Gastroesophageal sphincter (tissue), 4 donors: ENCODE measurements around the gene AP2M1. TPM values are rescaled to one million over a fixed set of nuclear protein-coding genes. Genes with fewer than 3 reads are reported as not detected.

ENCODE experiments used
- ATAC-seq: fragments of 150-250 bp; one replicate; pipeline ENCODE4 v1.9.1; 2016; ENCODE audit warnings: mild to moderate bottlenecking, moderate library complexity
- H3K27ac ChIP-seq, 4 donors: fragments of 200-600 bp; sonication (generic) in 3 of 4; 1 replicate in 3 of 4; 2 replicates in 1 of 4; pipeline ENCODE4 v1.5.1; 2016 to 2019
- H3K27me3 ChIP-seq: fragments of 200-600 bp; sonication (generic); one replicate; pipeline ENCODE4 v1.5.1; 2019
- H3K36me3 ChIP-seq, 2 donors: fragments of 200-600 bp; sonication (generic); one replicate each; pipeline ENCODE4 v1.5.1; 2019; ENCODE audit warnings: control low read depth in 1 of 2
- H3K4me1 ChIP-seq, 3 donors: fragments of 200-600 bp; sonication (generic); 1 replicate in 2 of 3; 2 replicates in 1 of 3; pipeline ENCODE4 v1.5.1; 2016 to 2019; ENCODE audit warnings: control low read depth in 2 of 3
- H3K4me3 ChIP-seq, 2 donors: fragments of 200-600 bp; sonication (generic); one replicate each; pipeline ENCODE4 v1.5.1; 2019; ENCODE audit warnings: mild to moderate bottlenecking in 1 of 2, moderate library complexity in 1 of 2
- H3K9me3 ChIP-seq, 3 donors: fragments of 200-600 bp; sonication (generic); one replicate each; pipeline ENCODE4 v1.5.1; 2017 to 2019; ENCODE audit warnings: control low read depth in 2 of 3
- EP300 ChIP-seq: sonication (generic); formaldehyde crosslinking; IDR thresholded peaks from one replicate; pipeline ENCODE4 v1.6.1; 2017; ENCODE audit warnings: antibody characterized with exemption, mild to moderate bottlenecking
- POLR2A ChIP-seq, 2 donors: fragments of 450-650 bp; IDR thresholded peaks; one replicate each; pipeline ENCODE4 v1.6.1; 2017; ENCODE audit warnings: antibody characterized with exemption in 2 of 2, mild to moderate bottlenecking in 2 of 2, moderate library complexity in 1 of 2
- POLR2AphosphoS5 ChIP-seq: sonication (generic); formaldehyde crosslinking; IDR thresholded peaks from one replicate; pipeline ENCODE4 v1.6.1; 2017; ENCODE audit warnings: antibody characterized with exemption
- WGBS, 2 donors: methylation state at CpG; one replicate each; pipeline ENCODE4 v1.1.5; 2018; ENCODE audit warnings: low coverage in 1 of 2; 5-methylcytosine and 5-hydroxymethylcytosine counted together
- total RNA-seq, 4 donors: library from RNA; depleted of rRNA; stranded (reverse); fragments of >200 nt; gene quantifications; one replicate each; pipeline ENCODE4 v1.1.0, GENCODE V29; 2016
- TF ChIP-seq, protein P1 (sequence below), 4 experiments: fragments of 200-600 bp in 2 of 4; fragments of 450-650 bp in 2 of 4; sonication (generic) in 1 of 4; IDR thresholded peaks; one replicate each; pipeline ENCODE4 v1.5.1; 2017 to 2019; ENCODE audit warnings: antibody characterized with exemption in 4 of 4, mild to moderate bottlenecking in 2 of 4, moderate library complexity in 2 of 4

Gene AP2M1
- total RNA-seq, 4 donors from 2014 or later, result 234 to 322 (median 288) TPM

DNA sequence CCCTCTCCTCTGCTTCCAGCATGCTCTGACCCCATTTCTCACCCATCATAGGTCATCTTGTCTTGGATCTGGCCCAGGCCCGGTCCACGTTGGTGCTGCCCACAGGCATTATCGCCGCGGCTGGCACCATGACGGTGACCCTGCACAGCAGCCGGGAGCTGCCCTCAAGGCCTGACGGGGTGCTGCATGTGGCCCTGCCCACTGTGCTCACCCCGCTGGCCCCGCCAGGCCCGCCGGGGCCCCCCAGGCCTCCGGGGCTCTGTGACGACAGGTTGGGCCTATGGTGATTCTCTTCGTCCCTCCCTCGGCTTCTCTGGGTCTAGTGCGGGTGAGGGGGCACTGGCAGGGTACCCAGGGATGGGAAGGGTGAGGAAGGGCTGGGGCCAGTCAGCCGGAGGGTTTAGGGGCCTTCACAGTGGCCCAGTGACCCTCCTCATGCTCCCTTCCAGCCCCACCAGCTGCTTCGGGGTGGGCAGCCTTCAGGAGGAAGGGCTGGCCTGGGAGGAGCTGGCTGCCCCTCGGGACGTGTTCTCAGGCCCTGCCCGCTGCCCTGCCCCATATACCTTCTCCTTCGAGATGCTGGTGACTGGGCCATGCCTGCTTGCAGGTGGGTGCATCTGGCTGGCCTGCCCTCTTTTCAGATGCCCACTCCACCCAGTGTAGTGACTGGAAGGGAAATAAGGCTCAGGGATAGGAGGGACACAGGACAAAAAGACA lies 58.6 kb downstream of the AP2M1 start:
- TF ChIP-seq EP300, result no peak
- TF ChIP-seq, protein P1, sequence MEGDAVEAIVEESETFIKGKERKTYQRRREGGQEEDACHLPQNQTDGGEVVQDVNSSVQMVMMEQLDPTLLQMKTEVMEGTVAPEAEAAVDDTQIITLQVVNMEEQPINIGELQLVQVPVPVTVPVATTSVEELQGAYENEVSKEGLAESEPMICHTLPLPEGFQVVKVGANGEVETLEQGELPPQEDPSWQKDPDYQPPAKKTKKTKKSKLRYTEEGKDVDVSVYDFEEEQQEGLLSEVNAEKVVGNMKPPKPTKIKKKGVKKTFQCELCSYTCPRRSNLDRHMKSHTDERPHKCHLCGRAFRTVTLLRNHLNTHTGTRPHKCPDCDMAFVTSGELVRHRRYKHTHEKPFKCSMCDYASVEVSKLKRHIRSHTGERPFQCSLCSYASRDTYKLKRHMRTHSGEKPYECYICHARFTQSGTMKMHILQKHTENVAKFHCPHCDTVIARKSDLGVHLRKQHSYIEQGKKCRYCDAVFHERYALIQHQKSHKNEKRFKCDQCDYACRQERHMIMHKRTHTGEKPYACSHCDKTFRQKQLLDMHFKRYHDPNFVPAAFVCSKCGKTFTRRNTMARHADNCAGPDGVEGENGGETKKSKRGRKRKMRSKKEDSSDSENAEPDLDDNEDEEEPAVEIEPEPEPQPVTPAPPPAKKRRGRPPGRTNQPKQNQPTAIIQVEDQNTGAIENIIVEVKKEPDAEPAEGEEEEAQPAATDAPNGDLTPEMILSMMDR (IDR thresholded peaks at IDR 0.05), result no peak
- TF ChIP-seq POLR2A (IDR thresholded peaks at IDR 0.05), result no peak
- no peak for TF ChIP-seq POLR2AphosphoS5
- H3K9me3 ChIP-seq, result no peaks in the 10 kb centered on the region
- peaks cover 95% of the 10 kb centered on the region for H3K27me3 ChIP-seq
- WGBS, 2 donors, result no CpG with 5 or more reads among the region's 23 CpGs
- no peaks in the 10 kb centered on the region for H3K36me3 ChIP-seq
- no peak overlapping the region for H3K27ac ChIP-seq
- H3K4me3 ChIP-seq, result no peak overlapping the region
- ATAC-seq, result no peak
- peaks cover 0 to 28% (median 23%) of the 10 kb centered on the region in 3 donors for H3K4me1 ChIP-seq

Other genes starting within 250 kb of the AP2M1 start
- gene ABCC5, start 157.0 kb upstream of the AP2M1 start, total RNA-seq, result 10 to 100 TPM; 16.2 to 25.1 (median 17.5) TPM
- not detected for gene HTR3D, start 143.1 kb upstream of the AP2M1 start, total RNA-seq
- gene HTR3C, start 121.8 kb upstream of the AP2M1 start, total RNA-seq, result not detected
- gene HTR3E, start 77.8 kb upstream of the AP2M1 start, total RNA-seq, result not detected
- 10 to 100 TPM; 36.2 to 49.2 (median 44.3) TPM for gene EIF2B5, start 39.5 kb upstream of the AP2M1 start, total RNA-seq
- gene DVL3, start 19.5 kb upstream of the AP2M1 start, total RNA-seq, result 100 to 1,000 TPM in 1 of 4 donors, 10 to 100 TPM in 3; 56.8 to 117 (median 66.4) TPM
- gene ABCF3, start 11.3 kb downstream of the AP2M1 start, total RNA-seq, result 10 to 100 TPM; 31.8 to 54.9 (median 39.5) TPM
- gene VWA5B2, start 54.7 kb downstream of the AP2M1 start, total RNA-seq, result under 1 TPM in 2 of 4 donors, not detected in 2; 0.10 to 0.54 TPM
- 10 to 100 TPM; 30.0 to 62.6 (median 38.6) TPM for gene ALG3, start 74.1 kb downstream of the AP2M1 start, total RNA-seq
- gene EEF1AKMT4, start 74.8 kb downstream of the AP2M1 start, total RNA-seq, result 1 to 10 TPM; 1.4 to 3.8 (median 2.2) TPM
- gene CAMK2N2, start 86.7 kb downstream of the AP2M1 start, total RNA-seq, result not detected
- under 1 TPM; 0.12 to 0.67 (median 0.52) TPM for gene ECE2, start 101.2 kb downstream of the AP2M1 start, total RNA-seq
- gene PSMD2, start 124.4 kb downstream of the AP2M1 start, total RNA-seq, result 100 to 1,000 TPM; 225 to 365 (median 273) TPM
- gene EIF4G1, start 139.8 kb downstream of the AP2M1 start, total RNA-seq, result 100 to 1,000 TPM; 233 to 431 (median 300) TPM
- gene FAM131A, start 162.7 kb downstream of the AP2M1 start, total RNA-seq, result 10 to 100 TPM; 53.9 to 71.4 (median 65.3) TPM
- 1 to 10 TPM; 2.0 to 6.8 (median 2.3) TPM for gene CLCN2, start 186.8 kb downstream of the AP2M1 start, total RNA-seq
- 10 to 100 TPM; 32.8 to 54.1 (median 40.9) TPM for gene POLR2H, start 186.9 kb downstream of the AP2M1 start, total RNA-seq
- gene THPO, start 203.4 kb downstream of the AP2M1 start, total RNA-seq, result under 1 TPM in 2 of 4 donors, not detected in 2; 0.31 to 0.94 TPM
- 10 to 100 TPM in 3 of 4 donors, 1 to 10 TPM in 1; 8.2 to 27.4 (median 16.5) TPM for gene CHRD, start 205.2 kb downstream of the AP2M1 start, total RNA-seq